T-helper 2 cell treated with Interferon-gamma antibody and Interleukin-4, amounts not matched to agents 5 μg/mL and 100 μg/mL, for 36 hours (primary cell): Measurements from ENCODE around the gene LINS1.

Experiments used
- DNase-seq: peaks from one replicate; pipeline ENCODE4 v3.0.0; 2021; ENCODE audit warnings: low spot score
- H3K27ac Mint-ChIP-seq: one replicate; pipeline ENCODE4 v1.8.0; 2021; ENCODE audit warnings: mild to moderate bottlenecking, mixed read lengths
- H3K27me3 Mint-ChIP-seq: one replicate; pipeline ENCODE4 v1.8.0; 2021; ENCODE audit warnings: low read depth, mixed read lengths
- H3K36me3 Mint-ChIP-seq: one replicate; pipeline ENCODE4 v1.8.0; 2021; ENCODE audit warnings: low read depth, mixed read lengths
- H3K4me1 Mint-ChIP-seq: one replicate; pipeline ENCODE4 v1.8.0; 2021; ENCODE audit warnings: low read depth, mixed read lengths
- H3K4me3 Mint-ChIP-seq: one replicate; pipeline ENCODE4 v1.8.0; 2022; ENCODE audit warnings: mild to moderate bottlenecking, moderate library complexity, mixed read lengths
- H3K9me3 Mint-ChIP-seq: one replicate; pipeline ENCODE4 v1.8.0; 2021; ENCODE audit warnings: mixed read lengths

The LINS1 gene

GRCh38 chr15:100559330-100559729 lies 42.7 kb downstream of the LINS1 start:
- peaks cover 54% of the 10 kb centered on the region for H3K36me3 Mint-ChIP-seq
- DNase-seq, result no peak
- no peak overlapping the region for H3K27ac Mint-ChIP-seq
- no peaks in the 10 kb centered on the region for H3K4me1 Mint-ChIP-seq
- H3K4me3 Mint-ChIP-seq, result no peak overlapping the region
- H3K27me3 Mint-ChIP-seq, result no peaks in the 10 kb centered on the region
- H3K9me3 Mint-ChIP-seq, result peaks cover 5% of the 10 kb centered on the region

DNA sequence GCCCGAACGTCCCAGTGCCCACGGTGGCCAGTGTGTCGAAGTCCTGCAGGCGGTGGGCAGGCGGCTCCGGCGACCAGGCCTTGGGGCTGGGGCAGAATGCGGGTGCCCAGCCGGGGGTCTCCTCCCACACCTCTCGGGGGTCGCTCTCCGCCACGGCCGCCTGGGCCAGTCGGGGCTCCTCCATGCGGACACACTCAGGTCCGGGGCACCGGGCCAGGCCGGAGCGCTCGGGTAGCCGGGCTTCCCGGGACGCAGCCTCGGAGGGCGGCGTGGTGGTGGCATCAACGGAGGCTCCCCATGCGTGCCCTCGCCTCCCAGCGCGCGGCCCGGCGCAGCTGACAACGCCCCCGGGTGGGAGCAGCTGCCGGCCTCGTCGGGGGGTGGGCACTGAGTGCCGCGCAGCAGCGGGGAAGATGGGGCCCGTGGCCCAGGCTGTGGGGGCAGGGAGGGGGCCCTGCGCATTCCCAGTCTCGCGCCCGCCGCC lies 43.2 kb downstream of the LINS1 start:
- DNase-seq, result no peak
- Mint-ChIP-seq H3K4me3 (no peak overlapping the region), H3K27me3 (no peaks in the 10 kb centered on the region), H3K36me3 (peaks cover 56% of the 10 kb centered on the region), H3K4me1 (no peaks in the 10 kb centered on the region), H3K9me3 (peaks cover 5% of the 10 kb centered on the region), H3K27ac (no peak overlapping the region)

- H3K4me3 Mint-ChIP-seq, result no peak overlapping the region
- no peak for DNase-seq
- H3K27ac Mint-ChIP-seq, result no peak overlapping the region
- H3K4me1 Mint-ChIP-seq, result no peaks in the 10 kb centered on the region
- no peaks in the 10 kb centered on the region for H3K27me3 Mint-ChIP-seq
- H3K36me3 Mint-ChIP-seq, result peaks cover 52% of the 10 kb centered on the region
- peaks cover 5% of the 10 kb centered on the region for H3K9me3 Mint-ChIP-seq
These were observed 48.5 kb downstream of the LINS1 start for GRCh38 chr15:100553468-100553867.

DNA sequence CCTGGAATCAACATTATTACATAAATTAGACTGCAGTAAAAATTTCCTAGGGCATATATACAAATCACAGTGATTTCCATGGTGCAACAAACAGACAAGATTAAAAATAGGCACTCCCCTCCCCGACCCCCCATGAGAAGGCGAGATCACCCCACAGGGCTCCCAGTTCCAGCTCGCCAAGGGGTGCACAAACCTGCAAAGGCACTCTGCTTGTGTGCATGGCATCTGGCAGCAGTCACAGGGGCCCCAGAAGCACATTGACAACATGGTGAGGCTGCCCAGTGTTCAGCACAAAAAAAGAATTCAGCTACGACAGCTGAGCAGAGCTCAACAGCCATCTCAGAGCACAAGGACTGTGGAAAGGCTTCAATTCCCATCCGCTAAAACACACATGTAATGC lies 54.0 kb downstream of the LINS1 start:
- Mint-ChIP-seq H3K27ac (no peak overlapping the region), H3K27me3 (no peaks in the 10 kb centered on the region), H3K4me1 (no peaks in the 10 kb centered on the region), H3K9me3 (no peaks in the 10 kb centered on the region), H3K4me3 (no peak overlapping the region), H3K36me3 (peaks cover 15% of the 10 kb centered on the region)
- DNase-seq, result no peak

DNA sequence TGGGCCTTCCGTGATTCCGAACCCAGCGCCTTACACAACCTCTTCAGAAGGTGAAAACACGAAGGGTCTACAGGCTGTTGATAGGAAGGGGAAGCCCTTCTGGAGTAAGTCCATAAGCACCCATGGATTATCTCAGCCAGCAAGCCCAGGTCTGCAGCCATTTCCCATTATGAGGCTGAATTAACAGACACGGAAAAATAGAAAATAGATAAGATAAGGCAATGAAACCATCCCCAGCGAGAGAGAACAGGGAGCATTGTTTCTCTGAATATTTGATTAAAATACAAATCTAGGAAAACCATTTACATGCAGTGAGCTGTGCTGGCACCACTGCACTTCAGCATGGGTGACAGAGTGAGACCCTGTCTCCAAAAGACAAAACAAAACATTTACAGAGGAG lies 57.0 kb downstream of the LINS1 start:
- H3K27ac Mint-ChIP-seq, result no peak overlapping the region
- H3K4me1 Mint-ChIP-seq, result no peaks in the 10 kb centered on the region
- no peak for DNase-seq
- H3K9me3 Mint-ChIP-seq, result no peaks in the 10 kb centered on the region
- no peak overlapping the region for H3K4me3 Mint-ChIP-seq
- H3K27me3 Mint-ChIP-seq, result no peaks in the 10 kb centered on the region
- H3K36me3 Mint-ChIP-seq, result no peaks in the 10 kb centered on the region

DNA sequence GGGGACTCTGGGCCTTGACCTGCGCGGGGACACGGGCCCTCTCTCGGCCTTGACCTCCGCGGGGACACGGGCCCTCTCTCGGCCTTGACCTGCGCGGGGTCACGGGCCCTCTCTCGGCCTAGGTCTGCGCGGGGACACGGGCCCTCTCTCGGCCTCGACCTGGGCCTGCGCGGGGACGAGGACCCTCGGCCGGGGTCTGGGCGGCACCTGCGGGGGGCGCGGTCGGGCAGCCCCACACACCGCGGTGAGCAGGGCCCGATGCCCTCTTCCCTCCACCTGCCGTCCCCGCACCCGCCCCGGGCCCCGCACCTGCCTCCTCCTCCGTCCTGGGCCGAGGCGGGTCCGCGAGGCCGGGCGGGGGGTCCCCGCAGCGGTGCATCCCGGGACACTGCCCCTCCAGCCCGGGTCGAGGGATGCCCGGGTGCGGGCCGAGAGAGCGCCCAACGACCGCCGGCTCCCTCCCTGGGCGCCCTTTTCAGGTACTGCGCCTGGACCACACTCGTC lies 57.6 kb downstream of the LINS1 start:
- Mint-ChIP-seq H3K27me3 (no peaks in the 10 kb centered on the region), H3K9me3 (no peaks in the 10 kb centered on the region), H3K27ac (no peak overlapping the region), H3K36me3 (no peaks in the 10 kb centered on the region), H3K4me1 (no peaks in the 10 kb centered on the region), H3K4me3 (no peak overlapping the region)
- no peak for DNase-seq

GRCh38 chr15:100542290-100542689 lies 59.7 kb downstream of the LINS1 start:
- Mint-ChIP-seq H3K27ac (no peak overlapping the region), H3K36me3 (no peaks in the 10 kb centered on the region), H3K4me1 (no peaks in the 10 kb centered on the region), H3K9me3 (no peaks in the 10 kb centered on the region), H3K4me3 (no peak overlapping the region), H3K27me3 (no peaks in the 10 kb centered on the region)
- DNase-seq, result no peak

DNA sequence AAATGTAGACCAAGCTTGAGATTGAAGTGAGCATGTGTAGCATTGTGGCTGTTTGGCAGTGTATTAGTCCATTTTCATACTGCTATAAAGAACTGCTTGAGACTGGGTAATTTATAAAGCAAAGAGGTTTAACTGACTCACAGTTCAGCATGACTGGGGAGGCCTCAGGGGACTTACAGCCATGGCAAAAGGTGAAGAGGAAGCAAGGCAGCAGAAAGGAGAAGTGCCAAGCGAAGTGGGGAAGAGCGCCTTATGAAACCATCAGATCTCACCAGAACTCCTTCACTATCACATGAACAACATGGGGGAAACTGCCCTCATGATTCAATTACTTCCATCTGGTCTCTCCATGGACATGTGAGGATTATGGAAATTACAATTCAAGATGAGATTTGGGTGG lies 64.7 kb downstream of the LINS1 start:
- DNase-seq, result no peak
- Mint-ChIP-seq H3K36me3 (no peaks in the 10 kb centered on the region), H3K27me3 (peaks cover 2% of the 10 kb centered on the region), H3K4me3 (no peak overlapping the region), H3K27ac (no peak overlapping the region), H3K4me1 (no peaks in the 10 kb centered on the region), H3K9me3 (no peaks in the 10 kb centered on the region)

DNA sequence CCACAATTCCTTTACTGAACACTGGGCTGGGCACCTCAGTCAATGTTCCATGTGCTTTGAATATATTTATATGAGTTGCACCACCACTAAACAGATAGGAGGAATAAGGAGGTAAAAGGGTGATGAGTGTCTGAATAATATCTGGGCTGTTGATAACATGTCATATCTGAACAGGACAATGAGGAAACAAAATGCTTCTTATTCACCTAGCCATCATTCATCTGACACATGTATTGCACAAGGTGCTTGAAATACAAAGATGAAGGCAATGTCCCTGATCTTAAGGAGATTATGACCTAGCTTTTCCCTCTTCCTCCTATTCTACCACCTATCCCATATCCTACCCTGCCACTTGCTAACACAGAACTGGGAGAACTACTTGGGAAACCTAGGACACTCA lies 65.3 kb downstream of the LINS1 start:
- H3K4me3 Mint-ChIP-seq, result no peak overlapping the region
- H3K4me1 Mint-ChIP-seq, result no peaks in the 10 kb centered on the region

DNA sequence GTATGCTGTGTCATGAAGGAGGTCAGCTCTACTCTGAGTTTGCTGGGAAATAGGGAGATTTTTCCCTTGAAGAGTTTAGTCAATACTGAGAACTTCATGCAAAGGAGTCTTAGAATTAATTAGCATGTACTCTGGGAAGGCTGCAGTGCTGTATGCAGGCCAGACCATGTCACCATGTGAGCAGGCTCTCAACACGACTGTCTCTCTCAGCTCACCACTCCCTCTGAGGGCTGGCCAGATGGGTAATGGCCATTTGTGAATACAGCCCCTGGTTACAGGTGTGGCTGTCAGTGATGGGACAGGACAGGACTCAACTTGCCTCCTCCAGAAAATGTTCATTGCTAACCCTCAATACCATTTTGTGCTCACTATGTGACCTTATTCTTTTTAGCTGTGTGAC lies 68.1 kb downstream of the LINS1 start:
- H3K27me3 Mint-ChIP-seq, result peaks cover 2% of the 10 kb centered on the region
- no peak for DNase-seq
- no peaks in the 10 kb centered on the region for H3K4me1 Mint-ChIP-seq
- no peak overlapping the region for H3K27ac Mint-ChIP-seq
- no peak overlapping the region for H3K4me3 Mint-ChIP-seq
- no peaks in the 10 kb centered on the region for H3K9me3 Mint-ChIP-seq
- no peaks in the 10 kb centered on the region for H3K36me3 Mint-ChIP-seq

More for the DNA sequence above, 65.3 kb downstream of the LINS1 start:
- Mint-ChIP-seq H3K9me3 (no peaks in the 10 kb centered on the region), H3K36me3 (no peaks in the 10 kb centered on the region), H3K27ac (no peak overlapping the region), H3K27me3 (peaks cover 2% of the 10 kb centered on the region)
- no peak for DNase-seq

DNA sequence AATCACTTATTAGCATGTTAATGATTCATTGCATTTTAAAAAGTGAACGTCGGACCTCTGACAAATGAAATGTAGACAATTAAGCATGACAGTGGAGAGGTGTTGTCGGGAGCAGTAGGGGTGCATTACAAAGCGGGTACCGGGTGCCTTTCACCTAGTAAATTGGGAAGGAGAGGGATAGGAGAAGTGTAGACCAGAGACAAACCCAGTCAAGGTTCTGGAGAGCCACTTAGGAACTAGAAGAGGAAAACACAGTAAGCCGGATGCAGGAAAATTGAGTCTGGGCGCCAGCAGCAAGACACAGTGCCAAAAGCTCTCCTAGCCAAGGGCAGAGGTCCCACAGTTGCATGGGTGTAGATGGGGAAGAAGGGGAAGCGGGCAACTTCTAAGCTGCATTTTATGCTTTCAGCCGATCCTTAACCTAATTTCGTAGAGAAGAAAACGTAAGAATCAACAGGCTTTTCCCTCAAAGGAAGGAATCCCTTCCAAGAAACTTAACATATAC lies 70.1 kb downstream of the LINS1 start:
- DNase-seq, result no peak
- Mint-ChIP-seq H3K4me1 (no peaks in the 10 kb centered on the region), H3K9me3 (no peaks in the 10 kb centered on the region), H3K36me3 (no peaks in the 10 kb centered on the region), H3K4me3 (no peak overlapping the region), H3K27ac (no peak overlapping the region), H3K27me3 (peaks cover 2% of the 10 kb centered on the region)

DNA sequence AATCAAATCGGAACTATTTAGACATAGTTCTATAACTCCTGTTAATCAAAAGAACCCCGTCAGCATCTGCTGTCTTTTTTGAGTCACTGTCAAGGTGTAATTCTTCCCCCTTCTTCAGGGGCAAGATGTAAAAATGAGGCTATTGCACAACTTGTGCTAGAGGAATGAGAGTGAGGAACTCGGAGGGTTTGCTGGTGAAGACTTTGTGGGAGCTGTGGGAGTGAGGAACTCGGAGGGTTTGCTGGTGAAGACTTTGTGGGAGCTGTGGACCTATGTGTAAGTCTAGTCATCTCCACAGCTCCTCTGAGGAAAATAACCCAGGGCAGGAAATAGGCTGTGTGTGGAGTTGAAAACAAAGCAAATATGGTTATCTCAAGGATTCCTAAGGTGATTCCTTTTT lies 70.8 kb downstream of the LINS1 start:
- H3K27ac Mint-ChIP-seq, result no peak overlapping the region
- no peak overlapping the region for H3K4me3 Mint-ChIP-seq
- no peaks in the 10 kb centered on the region for H3K9me3 Mint-ChIP-seq
- H3K4me1 Mint-ChIP-seq, result no peaks in the 10 kb centered on the region
- no peaks in the 10 kb centered on the region for H3K36me3 Mint-ChIP-seq
- no peak for DNase-seq
- H3K27me3 Mint-ChIP-seq, result peaks cover 2% of the 10 kb centered on the region

DNA sequence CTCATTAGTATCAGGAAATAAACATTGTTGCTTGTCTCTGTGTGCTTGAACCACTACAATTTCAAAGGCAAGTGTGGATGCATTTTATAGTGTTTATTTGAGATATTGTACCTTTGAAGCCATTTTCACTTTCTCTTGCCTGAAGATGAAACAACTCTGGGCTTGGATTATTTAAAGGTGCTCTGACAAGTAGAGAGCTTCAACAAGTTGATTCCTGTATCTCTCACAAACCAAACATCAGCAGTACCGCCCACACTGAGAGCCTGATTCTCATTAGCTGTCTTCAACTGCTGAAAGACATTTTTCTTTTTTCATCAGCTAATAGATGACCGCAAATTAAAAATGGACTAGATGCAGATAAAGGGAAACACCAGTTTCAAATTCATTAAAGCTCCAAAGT lies 72.4 kb downstream of the LINS1 start:
- peaks cover 2% of the 10 kb centered on the region for H3K27me3 Mint-ChIP-seq
- no peaks in the 10 kb centered on the region for H3K9me3 Mint-ChIP-seq
- no peak for DNase-seq
- H3K27ac Mint-ChIP-seq, result no peak overlapping the region
- no peak overlapping the region for H3K4me3 Mint-ChIP-seq
- no peaks in the 10 kb centered on the region for H3K4me1 Mint-ChIP-seq
- H3K36me3 Mint-ChIP-seq, result no peaks in the 10 kb centered on the region

DNA sequence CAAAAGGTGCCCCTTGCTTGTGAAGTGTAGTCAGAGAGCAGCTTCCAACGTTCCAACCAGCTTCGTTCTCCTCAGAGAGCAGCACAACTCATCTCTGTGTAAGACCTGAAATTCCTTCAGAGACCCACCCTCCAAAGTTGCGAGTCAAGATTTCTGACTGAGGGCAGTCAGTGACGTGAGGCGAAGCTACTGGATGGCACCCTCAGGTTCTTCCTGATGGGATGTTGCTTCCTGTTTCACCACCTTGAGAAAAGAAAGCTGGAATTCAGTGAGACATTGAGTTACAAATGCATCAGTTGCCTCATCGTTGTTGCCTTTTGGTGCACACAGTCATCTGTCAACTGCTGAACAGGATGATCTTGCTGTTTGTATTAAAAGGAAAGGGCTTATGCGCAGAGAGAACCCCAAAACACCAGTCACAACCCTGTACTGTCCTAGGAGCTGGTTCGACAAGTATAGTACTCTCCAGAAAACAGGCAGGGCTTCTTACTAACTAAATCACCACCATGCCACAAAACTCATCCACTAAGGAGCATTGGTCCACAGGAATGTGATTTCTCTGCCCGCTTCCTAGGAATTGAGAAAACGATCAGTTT lies 73.1 kb downstream of the LINS1 start, which contains the start of gene CERS3:
Gene CERS3, minus strand, starts transcription at position 118 of the 596 bp plus-strand sequence. CDS start 27,101 bp downstream, outside the sequence.
- Mint-ChIP-seq H3K9me3 (no peaks in the 10 kb centered on the region), H3K4me3 (no peak within 1 kb of the TSS), H3K36me3 (no peaks in the 10 kb centered on the region), H3K4me1 (no peaks in the 10 kb centered on the region), H3K27ac (no peak within 1 kb of the TSS), H3K27me3 (peaks cover 2% of the 10 kb centered on the region)
- no peak for DNase-seq

DNA sequence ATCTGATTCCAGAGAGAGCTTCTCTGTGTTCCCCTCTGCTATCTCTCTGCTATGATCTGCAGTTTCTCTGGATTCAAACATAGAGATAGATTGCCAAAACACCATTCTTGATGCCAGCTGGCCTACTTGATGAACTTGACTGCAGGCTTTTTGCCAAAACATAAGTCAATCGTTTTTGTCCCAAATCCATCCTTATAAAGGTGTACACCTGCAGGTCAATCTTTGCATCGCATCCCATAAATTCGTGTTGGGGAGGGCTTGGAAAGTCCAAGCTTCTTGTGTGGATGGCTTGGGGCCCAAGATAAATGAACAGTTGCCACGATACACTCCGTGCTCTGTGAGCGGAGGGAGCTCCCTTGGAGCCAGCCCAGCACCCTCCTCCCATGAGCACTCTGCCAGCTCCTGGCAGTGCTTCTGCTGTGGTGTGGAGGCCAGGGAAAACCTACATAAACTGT lies 75.9 kb downstream of the LINS1 start:
- DNase-seq, result no peak
- H3K4me3 Mint-ChIP-seq, result no peak overlapping the region
- H3K27ac Mint-ChIP-seq, result no peak overlapping the region
- peaks cover 9% of the 10 kb centered on the region for H3K9me3 Mint-ChIP-seq
- H3K4me1 Mint-ChIP-seq, result peaks cover 4% of the 10 kb centered on the region
- no peaks in the 10 kb centered on the region for H3K27me3 Mint-ChIP-seq
- H3K36me3 Mint-ChIP-seq, result no peaks in the 10 kb centered on the region
